A673 (cell line): ENCODE results near the gene KCNG2.

Experiments
- CTCF ChIP-seq: fragments of 300-800, 200-600 bp; sonication (generic); conservative IDR thresholded peaks from 2 replicates; pipeline ENCODE4 v1.5.1; 2017; ENCODE audit warnings: low read depth, mild to moderate bottlenecking, antibody characterized with exemption, low read length, moderate library complexity, mixed read lengths
- EZH2 ChIP-seq: fragments of 200-600 bp; sonication (generic); IDR thresholded peaks from 2 replicates; pipeline ENCODE4 v1.6.1; 2017; ENCODE audit warnings: borderline replicate concordance, low read depth, mild to moderate bottlenecking, mixed read lengths, antibody characterized with exemption, low read length; ENCODE audit not compliant: poor library complexity, severe bottlenecking

- TF ChIP-seq CTCF (no peak), EZH2 (no peak)
These were observed 126.3 kb downstream of the KCNG2 start for GRCh38 chr18:79923896-79924585.
